ENCODE results near the gene ZBED4. TPM values are rescaled to one million over a fixed set of nuclear protein-coding genes. Genes with fewer than 3 reads are reported as not detected.

ZBED4 gene
- total RNA-seq, 1 donor from 2014 or later = 11.0 TPM

GRCh38 chr22:49880281-49880680 lies 26.6 kb downstream of the ZBED4 start:
- DNase-seq (ENCODE audit: low read depth in 2 of 2) = peak; percentile 53 to 90

GRCh38 chr22:49881856-49882255 lies 28.2 kb downstream of the ZBED4 start:
- no peak for DNase-seq (ENCODE audit: low read depth in 2 of 2)

GRCh38 chr22:49882519-49883293 lies 29.1 kb downstream of the ZBED4 start:
- DNase-seq (ENCODE audit: low read depth in 2 of 2) = peak in 1 of 2 donors; percentile 11

- peak in 1 of 2 donors; percentile 10 for DNase-seq (ENCODE audit: low read depth in 2 of 2)
Observed at GRCh38 chr22:49883294-49883640, 29.6 kb downstream of the ZBED4 start.

- no peak for DNase-seq (ENCODE audit: low read depth in 2 of 2)
Observed at GRCh38 chr22:49884075-49884474, 30.4 kb downstream of the ZBED4 start.

- DNase-seq (ENCODE audit: low read depth in 2 of 2) = no peak
Observed at GRCh38 chr22:49884503-49885260, 31.0 kb downstream of the ZBED4 start.

GRCh38 chr22:49885281-49885680 lies 31.6 kb downstream of the ZBED4 start:
- DNase-seq (ENCODE audit: low read depth in 2 of 2) = no peak

- no peak for DNase-seq (ENCODE audit: low read depth in 2 of 2)
Observed at GRCh38 chr22:49885881-49886280, 32.2 kb downstream of the ZBED4 start.

GRCh38 chr22:49886346-49887063 lies 32.9 kb downstream of the ZBED4 start:
- DNase-seq (ENCODE audit: low read depth in 2 of 2) = no peak

GRCh38 chr22:49887064-49887451 lies 33.4 kb downstream of the ZBED4 start:
- DNase-seq (ENCODE audit: low read depth in 2 of 2) = no peak

GRCh38 chr22:49887702-49888101 lies 34.1 kb downstream of the ZBED4 start:
- DNase-seq (ENCODE audit: low read depth in 2 of 2) = no peak

- DNase-seq (ENCODE audit: low read depth in 2 of 2) = no peak
Observed at GRCh38 chr22:49889071-49889470, 35.4 kb downstream of the ZBED4 start.

- no peak for DNase-seq (ENCODE audit: low read depth in 2 of 2)
Observed at GRCh38 chr22:49892226-49892899, 38.7 kb downstream of the ZBED4 start.

- DNase-seq (ENCODE audit: low read depth in 2 of 2) = no peak
Observed at GRCh38 chr22:49893025-49893424, 39.4 kb downstream of the ZBED4 start.

- no peak for DNase-seq (ENCODE audit: low read depth in 2 of 2)
Observed at GRCh38 chr22:49894322-49895054, 40.8 kb downstream of the ZBED4 start.

GRCh38 chr22:49896201-49896600 lies 42.6 kb downstream of the ZBED4 start:
- no peak for DNase-seq (ENCODE audit: low read depth in 2 of 2)

GRCh38 chr22:49897015-49897684 lies 43.5 kb downstream of the ZBED4 start:
- DNase-seq (ENCODE audit: low read depth in 2 of 2) = no peak

- DNase-seq (ENCODE audit: low read depth in 2 of 2) = no peak
Observed at GRCh38 chr22:49899530-49899929, 45.9 kb downstream of the ZBED4 start.

- DNase-seq (ENCODE audit: low read depth in 2 of 2) = no peak
Observed at GRCh38 chr22:49900441-49901230, 47.0 kb downstream of the ZBED4 start.

- no peak for DNase-seq (ENCODE audit: low read depth in 2 of 2)
Observed at GRCh38 chr22:49901457-49901856, 47.8 kb downstream of the ZBED4 start.

All from dermis microvascular lymphatic vessel endothelial cell (primary cell).